Heart right ventricle (tissue), 16 donors: ENCODE measurements around the gene PDZRN4. TPM values are rescaled to one million over a fixed set of nuclear protein-coding genes. Genes with fewer than 3 reads are reported as not detected.

ENCODE experiments used
- ATAC-seq, 8 donors: fragments of 200-7000 bp; cut with Tn5 transposase; one replicate each; pipeline ENCODE4 v1.9.1; 2020; ENCODE audit warnings: mild to moderate bottlenecking in 8 of 8, moderate library complexity in 8 of 8, moderate number of reproducible peaks in 1 of 8
- DNase-seq, 2 donors: peaks; one replicate each; pipeline ENCODE4 v3.0.0-alpha.2; 2020
- H3K27ac ChIP-seq, 10 donors: fragments of 200-600 bp; sonication (generic) in 2 of 10; one replicate each; pipeline versions ENCODE4 v1.5.0 to v1.8.0; 2020 to 2022; ENCODE audit warnings: mild to moderate bottlenecking in 3 of 10
- H3K27me3 ChIP-seq, 7 donors: fragments of 200-600 bp; one replicate each; pipeline ENCODE4 v1.8.0; 2021 to 2022; ENCODE audit warnings: mild to moderate bottlenecking in 2 of 7
- H3K36me3 ChIP-seq, 9 donors: fragments of 200-600 bp; sonication (generic) in 1 of 9; one replicate each; pipeline versions ENCODE4 v1.5.0 to v1.8.0; 2020 to 2022; ENCODE audit warnings: mild to moderate bottlenecking in 2 of 9
- H3K4me1 ChIP-seq, 9 donors: fragments of 200-600 bp; sonication (generic) in 1 of 9; one replicate each; pipeline versions ENCODE4 v1.5.0 to v1.8.0; 2020 to 2022; ENCODE audit warnings: mild to moderate bottlenecking in 4 of 9
- H3K4me3 ChIP-seq, 10 donors: fragments of 200-600 bp; sonication (generic) in 2 of 10; one replicate each; pipeline versions ENCODE4 v1.5.0 to v1.8.0; 2020 to 2022; ENCODE audit warnings: mild to moderate bottlenecking in 7 of 10, moderate library complexity in 2 of 10
- H3K9me3 ChIP-seq, 11 donors: fragments of 200-600 bp in 10 of 11; sonication (generic) in 2 of 11; one replicate each; pipeline versions ENCODE4 v1.5.0 to v1.8.0; 2013 to 2022; ENCODE audit warnings: mild to moderate bottlenecking in 2 of 11, control low read depth in 1 of 11, moderate library complexity in 1 of 11
- CTCF ChIP-seq, 9 donors: fragments of 200-600 bp; sonication (generic) in 2 of 9; IDR thresholded peaks; one replicate each; pipeline versions ENCODE4 v1.5.0 to v1.8.0; 2021 to 2022; ENCODE audit warnings: antibody characterized with exemption in 9 of 9, mild to moderate bottlenecking in 5 of 9, moderate library complexity in 1 of 9
- WGBS, 2 donors: extraction: QIAGEN DNeasy Blood & Tissue Kit; methylation state at CpG; one replicate each; pipeline ENCODE4 v1.1.7; 2013; ENCODE audit warnings: inconsistent platforms in 1 of 2; 5-methylcytosine and 5-hydroxymethylcytosine counted together
- intact Hi-C, 10 donors: fragments of 100-400 bp; cut with DNase I; formaldehyde crosslinking; loops; one replicate each; pipeline versions ENCODE4 v1.11.1 to v1.14.2; 2022
- polyA plus RNA-seq, 2 donors: library from polyadenylated mRNA; stranded (reverse); fragments of 200-250 nt; gene quantifications; one replicate each; pipeline ENCODE4 v1.2.3, GENCODE V29; 2013
- total RNA-seq, 10 donors: library from RNA; stranded (reverse); fragmentation: NEBNext Ultra II Directional in 3 of 10; extraction: Animal tissue kit (Norgen Biotek cat#: 25700) in 3 of 10; gene quantifications; one replicate each; pipeline versions ENCODE4 v1.2.1 to v1.2.4, GENCODE V29; 2021 to 2023
- donor health status: Arrhythmogenic right ventricular cardiomyopathy.
- donor health status: ischemic (EF 13 %, LVEDD 7.1; RV severe dilation, severe dysfunction).
- donor health status: healthy with polysubstance abuse.
- donor health status: DM: no; HTN: yes; CAD: no.
- donor health status: DM: no; HTN: no; CAD: no.
- donor health status: ischemic (EF 25% LVEDD 6.9; RV normal size, moderate dysfunction).
- donor health status: ischemic (EF 25% LVEDD 5.7; RV mildly dilated, moderate dysfunction).
- donor health status: healthy.
- donor health status: DM: yes; HTN: yes; CAD: no.
- donor health status: Ischemic cardiomyopathy.
- donor health status: ischemic (EF 35%, LVEDD 5.7; RV mildly dilated, moderate dysfunction).
- donor health status: nonischemic (EF 11% LVEDD 7.7; RV severe dilation, severe dysfunction).
- donor health status: DM: yes; HTN: yes; CAD: no.
- donor health status: PGD.
- donor health status: ischemic (EF 29% LVEDD 5.4; RV normal size, mild dysfunction).
- donor health status: nonischemic (EF 23%, LVEDD 6.1; RV moderate dilation, normal function).

The PDZRN4 gene
- total and polyA plus RNA-seq, 12 donors, result 0.04 to 0.28 (median 0.15) TPM; not detected in 5

GRCh38 chr12:41213648-41214047, 25.5 kb downstream of the PDZRN4 start:
- intact Hi-C loops, result no loop called here
- TF ChIP-seq CTCF (IDR thresholded peaks at IDR 0.05), result no peak
- WGBS, 2 donors, result 76 to 82% methylated on average over 3 of the region's 3 CpGs
- no peak for ATAC-seq
- Histone ChIP-seq H3K27me3 (no peaks in the 10 kb centered on the region), H3K4me3 (no peak overlapping the region), H3K9me3 (no peaks in the 10 kb centered on the region), H3K27ac (no peak overlapping the region), H3K36me3 (no peaks in the 10 kb centered on the region), H3K4me1 (no peaks in the 10 kb centered on the region)
- no peak for DNase-seq

- intact Hi-C loops, result no loop called here
- H3K27ac ChIP-seq, result no peak overlapping the region
Observed at GRCh38 chr12:41217727-41218126, 29.6 kb downstream of the PDZRN4 start.

GRCh38 chr12:41220931-41221330, 32.8 kb downstream of the PDZRN4 start:
- H3K9me3 ChIP-seq, result no peaks in the 10 kb centered on the region
- TF ChIP-seq CTCF (IDR thresholded peaks at IDR 0.05), result no peak
- no peaks in the 10 kb centered on the region for H3K36me3 ChIP-seq
- H3K27ac ChIP-seq, result no peak overlapping the region
- intact Hi-C loops, result no loop called here
- no peak for ATAC-seq
- no peaks in the 10 kb centered on the region for H3K4me1 ChIP-seq
- no peaks in the 10 kb centered on the region for H3K27me3 ChIP-seq
- 70 to 80% methylated on average over 2 of the region's 2 CpGs for WGBS, 2 donors
- no peak for DNase-seq
- no peak overlapping the region for H3K4me3 ChIP-seq

More at GRCh38 chr12:41217727-41218126, 29.6 kb downstream of the PDZRN4 start:
- no peaks in the 10 kb centered on the region for H3K4me1 ChIP-seq
- H3K9me3 ChIP-seq, result no peaks in the 10 kb centered on the region
- WGBS, 2 donors, result 77 to 85% methylated on average over 1 of the region's 1 CpG
- DNase-seq (no peak), ATAC-seq (no peak)
- no peaks in the 10 kb centered on the region for H3K27me3 ChIP-seq
- H3K36me3 ChIP-seq, result no peaks in the 10 kb centered on the region
- no peak for TF ChIP-seq CTCF (IDR thresholded peaks at IDR 0.05)
- no peak overlapping the region for H3K4me3 ChIP-seq

- DNase-seq, result no peak
- Histone ChIP-seq H3K27ac (no peak overlapping the region), H3K27me3 (no peaks in the 10 kb centered on the region), H3K9me3 (no peaks in the 10 kb centered on the region), H3K4me1 (no peaks in the 10 kb centered on the region), H3K36me3 (no peaks in the 10 kb centered on the region), H3K4me3 (no peak overlapping the region)
- intact Hi-C loops, result no loop called here
- WGBS, 2 donors, result 61 to 77% methylated on average over 4 of the region's 4 CpGs
- ATAC-seq, result no peak
- no peak for TF ChIP-seq CTCF (IDR thresholded peaks at IDR 0.05)
Observed at GRCh38 chr12:41221491-41221890, 33.4 kb downstream of the PDZRN4 start.
